Astrocyte of the cerebellum (primary cell): ENCODE measurements around the gene CD1E.

ENCODE experiments used
- DNase-seq: peaks from one replicate; pipeline ENCODE4 v3.0.0-alpha.2; 2011; ENCODE audit warnings: low read depth
- H3K4me3 ChIP-seq: 2 replicates; pipeline ENCODE4 v1.5.1; 2011; ENCODE audit warnings: mild to moderate bottlenecking, low read depth, low read length, moderate library complexity
- in situ Hi-C: cut with HindIII; loops from 2 replicates; pipeline ENCODE4 v1.10.0; 2017; ENCODE audit warnings: low sequenced_read_pairs
- TF ChIP-seq, protein P1 (sequence below): IDR thresholded peaks from 2 replicates; pipeline ENCODE4 v1.5.1; 2012; ENCODE audit warnings: low read length, low read depth, moderate library complexity, mild to moderate bottlenecking; ENCODE audit errors: missing control alignments

The CD1E gene

GRCh38 chr1:158328426-158328825 lies 25.3 kb upstream of the CD1E start:
- in situ Hi-C loops = no loop called here
- TF ChIP-seq, protein P1, sequence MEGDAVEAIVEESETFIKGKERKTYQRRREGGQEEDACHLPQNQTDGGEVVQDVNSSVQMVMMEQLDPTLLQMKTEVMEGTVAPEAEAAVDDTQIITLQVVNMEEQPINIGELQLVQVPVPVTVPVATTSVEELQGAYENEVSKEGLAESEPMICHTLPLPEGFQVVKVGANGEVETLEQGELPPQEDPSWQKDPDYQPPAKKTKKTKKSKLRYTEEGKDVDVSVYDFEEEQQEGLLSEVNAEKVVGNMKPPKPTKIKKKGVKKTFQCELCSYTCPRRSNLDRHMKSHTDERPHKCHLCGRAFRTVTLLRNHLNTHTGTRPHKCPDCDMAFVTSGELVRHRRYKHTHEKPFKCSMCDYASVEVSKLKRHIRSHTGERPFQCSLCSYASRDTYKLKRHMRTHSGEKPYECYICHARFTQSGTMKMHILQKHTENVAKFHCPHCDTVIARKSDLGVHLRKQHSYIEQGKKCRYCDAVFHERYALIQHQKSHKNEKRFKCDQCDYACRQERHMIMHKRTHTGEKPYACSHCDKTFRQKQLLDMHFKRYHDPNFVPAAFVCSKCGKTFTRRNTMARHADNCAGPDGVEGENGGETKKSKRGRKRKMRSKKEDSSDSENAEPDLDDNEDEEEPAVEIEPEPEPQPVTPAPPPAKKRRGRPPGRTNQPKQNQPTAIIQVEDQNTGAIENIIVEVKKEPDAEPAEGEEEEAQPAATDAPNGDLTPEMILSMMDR = no peak
- no peak overlapping the region for H3K4me3 ChIP-seq
- DNase-seq = no peak

GRCh38 chr1:158329300-158329699 lies 24.4 kb upstream of the CD1E start:
- in situ Hi-C loops = no loop called here
- no peak overlapping the region for H3K4me3 ChIP-seq
- DNase-seq = no peak
- TF ChIP-seq, protein P1 = no peak

- TF ChIP-seq, protein P1 = no peak
- no peak for DNase-seq
- in situ Hi-C loops = no loop called here
- H3K4me3 ChIP-seq = no peak overlapping the region
Observed at GRCh38 chr1:158329733-158330132, 24.0 kb upstream of the CD1E start.

DNA sequence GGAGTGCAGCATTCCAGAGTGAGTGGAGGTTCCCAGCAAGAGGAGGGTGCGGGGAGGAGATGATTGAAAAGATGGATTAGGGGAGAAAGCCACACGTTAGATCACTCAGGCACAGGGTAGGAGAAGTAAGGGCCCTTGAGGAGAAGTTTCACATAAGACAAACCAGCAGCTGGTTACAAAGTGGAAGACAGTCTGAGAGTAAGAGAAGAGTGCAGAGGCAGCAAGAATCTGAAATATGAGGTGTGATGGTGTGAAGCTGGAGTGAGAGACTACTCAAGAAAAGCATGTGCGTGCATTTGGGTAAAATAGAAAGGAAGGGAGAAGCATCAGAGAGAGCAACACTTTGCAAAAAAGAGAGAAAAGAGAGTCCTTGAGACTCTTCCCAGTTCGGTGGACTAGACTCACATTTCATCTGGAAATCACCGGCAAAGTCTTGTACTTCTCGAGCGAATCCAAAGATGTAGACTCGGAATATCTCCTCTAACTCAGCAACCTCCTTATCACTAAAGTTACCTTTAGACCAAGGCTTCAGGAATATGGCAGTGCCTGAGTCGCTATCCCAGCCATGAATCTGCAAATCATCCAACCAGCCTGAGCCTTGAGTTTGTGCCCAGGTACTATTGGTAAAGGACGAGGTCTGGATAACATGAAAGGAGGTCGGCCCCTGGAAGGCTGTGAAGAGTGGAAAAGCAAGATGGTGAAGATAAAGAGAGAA lies 23.1 kb upstream of the CD1E start:
- in situ Hi-C loops = no loop called here
- TF ChIP-seq, protein P1 = no peak
- H3K4me3 ChIP-seq = no peak overlapping the region
- no peak for DNase-seq

GRCh38 chr1:158331106-158331425 lies 22.6 kb upstream of the CD1E start:
- in situ Hi-C loops = no loop called here
- no peak for DNase-seq
- H3K4me3 ChIP-seq = no peak overlapping the region
- TF ChIP-seq, protein P1 = no peak

- TF ChIP-seq, protein P1 = no peak
- H3K4me3 ChIP-seq = no peak within 1 kb of the TSS
- no peak for DNase-seq
- in situ Hi-C loops = no loop called here
Observed at GRCh38 chr1:158331481-158332150, 22.1 kb upstream of the CD1E start, which contains the start of gene CD1B. CD1B (minus strand) TSS chr1:158331531; CDS start chr1:158331423, 108 bp downstream.
